ENCODE results near the gene VPS41. TPM values are rescaled to one million over a fixed set of nuclear protein-coding genes. Genes with fewer than 3 reads are reported as not detected.

VPS41 gene
- total RNA-seq, 2 donors from 2014 or later: 74.3 to 79.7 TPM

- ATAC-seq (no peak), DNase-seq (ENCODE audit: low spot score) (no peak)
- no peaks in the 10 kb centered on the region for H3K9me3 Mint-ChIP-seq
- H3K27me3 Mint-ChIP-seq: no peaks in the 10 kb centered on the region
- no peaks in the 10 kb centered on the region for H3K4me1 Mint-ChIP-seq (ENCODE audit: low read depth in 2 of 2)
- H3K27ac Mint-ChIP-seq: no peak overlapping the region
- H3K36me3 Mint-ChIP-seq: peaks cover 11% of the 10 kb centered on the region
- H3K4me3 Mint-ChIP-seq: no peak overlapping the region
Measured at GRCh38 chr7:38798552-38799267, 110.3 kb downstream of the VPS41 start.

GRCh38 chr7:38796626-38797501, 112.1 kb downstream of the VPS41 start:
- H3K27me3 Mint-ChIP-seq: no peaks in the 10 kb centered on the region
- no peak for DNase-seq (ENCODE audit: low spot score)
- no peak overlapping the region for H3K4me3 Mint-ChIP-seq
- H3K36me3 Mint-ChIP-seq: peaks cover 11% of the 10 kb centered on the region
- ATAC-seq: no peak
- H3K27ac Mint-ChIP-seq: no peak overlapping the region
- no peaks in the 10 kb centered on the region for H3K9me3 Mint-ChIP-seq
- no peaks in the 10 kb centered on the region for H3K4me1 Mint-ChIP-seq (ENCODE audit: low read depth in 2 of 2)

- no peak overlapping the region for H3K4me3 Mint-ChIP-seq
- H3K27ac Mint-ChIP-seq: no peak overlapping the region
- H3K9me3 Mint-ChIP-seq: no peaks in the 10 kb centered on the region
- H3K4me1 Mint-ChIP-seq (ENCODE audit: low read depth in 2 of 2): no peaks in the 10 kb centered on the region
- no peaks in the 10 kb centered on the region for H3K27me3 Mint-ChIP-seq
- DNase-seq (ENCODE audit: low spot score): no peak
- ATAC-seq: no peak
- H3K36me3 Mint-ChIP-seq: peaks cover 11% of the 10 kb centered on the region
Measured at GRCh38 chr7:38795593-38795992, 113.4 kb downstream of the VPS41 start.

GRCh38 chr7:38781991-38782390, 127.0 kb downstream of the VPS41 start:
- H3K27me3 Mint-ChIP-seq: no peaks in the 10 kb centered on the region
- H3K27ac Mint-ChIP-seq: no peak overlapping the region
- ATAC-seq: no peak
- H3K9me3 Mint-ChIP-seq: no peaks in the 10 kb centered on the region
- H3K36me3 Mint-ChIP-seq: peaks cover 9% of the 10 kb centered on the region
- H3K4me1 Mint-ChIP-seq (ENCODE audit: low read depth in 2 of 2): no peaks in the 10 kb centered on the region
- H3K4me3 Mint-ChIP-seq: no peak overlapping the region
- no peak for DNase-seq (ENCODE audit: low spot score)

GRCh38 chr7:38777609-38778008, 131.4 kb downstream of the VPS41 start:
- no peak for ATAC-seq
- H3K4me3 Mint-ChIP-seq: no peak overlapping the region
- peaks cover 24% of the 10 kb centered on the region for H3K36me3 Mint-ChIP-seq
- no peak for DNase-seq (ENCODE audit: low spot score)
- H3K9me3 Mint-ChIP-seq: no peaks in the 10 kb centered on the region
- no peak overlapping the region for H3K27ac Mint-ChIP-seq
- no peaks in the 10 kb centered on the region for H3K27me3 Mint-ChIP-seq
- no peaks in the 10 kb centered on the region for H3K4me1 Mint-ChIP-seq (ENCODE audit: low read depth in 2 of 2)

GRCh38 chr7:38775506-38776175, 133.3 kb downstream of the VPS41 start:
- Mint-ChIP-seq H3K4me3 (no peak overlapping the region), H3K9me3 (no peaks in the 10 kb centered on the region), H3K36me3 (peaks cover 24% of the 10 kb centered on the region), H3K4me1 (ENCODE audit: low read depth in 2 of 2) (no peaks in the 10 kb centered on the region), H3K27me3 (no peaks in the 10 kb centered on the region), H3K27ac (no peak overlapping the region)
- DNase-seq (ENCODE audit: low spot score): no peak
- no peak for ATAC-seq

GRCh38 chr7:38773430-38773829, 135.6 kb downstream of the VPS41 start:
- no peaks in the 10 kb centered on the region for H3K9me3 Mint-ChIP-seq
- H3K27me3 Mint-ChIP-seq: no peaks in the 10 kb centered on the region
- H3K4me1 Mint-ChIP-seq (ENCODE audit: low read depth in 2 of 2): no peaks in the 10 kb centered on the region
- H3K27ac Mint-ChIP-seq: no peak overlapping the region
- H3K36me3 Mint-ChIP-seq: peaks cover 29% of the 10 kb centered on the region
- H3K4me3 Mint-ChIP-seq: no peak overlapping the region
- ATAC-seq (no peak), DNase-seq (ENCODE audit: low spot score) (no peak)

- Mint-ChIP-seq H3K4me1 (ENCODE audit: low read depth in 2 of 2) (no peaks in the 10 kb centered on the region), H3K27ac (no peak overlapping the region), H3K27me3 (no peaks in the 10 kb centered on the region), H3K4me3 (no peak overlapping the region), H3K36me3 (peaks cover 18% of the 10 kb centered on the region), H3K9me3 (no peaks in the 10 kb centered on the region)
- DNase-seq (ENCODE audit: low spot score): no peak
- no peak for ATAC-seq
Measured at GRCh38 chr7:38760226-38760625, 148.8 kb downstream of the VPS41 start.

GRCh38 chr7:38759028-38759427, 150.0 kb downstream of the VPS41 start:
- Mint-ChIP-seq H3K4me3 (no peak overlapping the region), H3K27me3 (no peaks in the 10 kb centered on the region), H3K27ac (no peak overlapping the region), H3K4me1 (ENCODE audit: low read depth in 2 of 2) (no peaks in the 10 kb centered on the region), H3K9me3 (no peaks in the 10 kb centered on the region), H3K36me3 (peaks cover 13% of the 10 kb centered on the region)
- ATAC-seq (no peak), DNase-seq (ENCODE audit: low spot score) (no peak)

- Mint-ChIP-seq H3K27ac (no peak overlapping the region), H3K4me3 (no peak overlapping the region), H3K4me1 (ENCODE audit: low read depth in 2 of 2) (no peaks in the 10 kb centered on the region), H3K27me3 (no peaks in the 10 kb centered on the region), H3K36me3 (peaks cover 4% of the 10 kb centered on the region), H3K9me3 (no peaks in the 10 kb centered on the region)
- DNase-seq (ENCODE audit: low spot score): no peak
- ATAC-seq: no peak
Measured at GRCh38 chr7:38757931-38758330, 151.1 kb downstream of the VPS41 start.

- ATAC-seq (no peak), DNase-seq (ENCODE audit: low spot score) (no peak)
- Mint-ChIP-seq H3K27me3 (no peaks in the 10 kb centered on the region), H3K9me3 (no peaks in the 10 kb centered on the region), H3K4me1 (ENCODE audit: low read depth in 2 of 2) (no peaks in the 10 kb centered on the region), H3K27ac (no peak overlapping the region), H3K36me3 (peaks cover 9% of the 10 kb centered on the region), H3K4me3 (no peak overlapping the region)
Measured at GRCh38 chr7:38756521-38756920, 152.5 kb downstream of the VPS41 start.

- H3K27ac Mint-ChIP-seq: no peak overlapping the region
- peaks cover 9% of the 10 kb centered on the region for H3K36me3 Mint-ChIP-seq
- H3K9me3 Mint-ChIP-seq: no peaks in the 10 kb centered on the region
- H3K4me1 Mint-ChIP-seq (ENCODE audit: low read depth in 2 of 2): no peaks in the 10 kb centered on the region
- no peak for DNase-seq (ENCODE audit: low spot score)
- H3K27me3 Mint-ChIP-seq: no peaks in the 10 kb centered on the region
- ATAC-seq: no peak
- H3K4me3 Mint-ChIP-seq: no peak overlapping the region
Measured at GRCh38 chr7:38753347-38753746, 155.6 kb downstream of the VPS41 start.

- ATAC-seq: no peak
- Mint-ChIP-seq H3K4me1 (ENCODE audit: low read depth in 2 of 2) (no peaks in the 10 kb centered on the region), H3K36me3 (peaks cover 9% of the 10 kb centered on the region), H3K27ac (no peak overlapping the region), H3K4me3 (no peak overlapping the region), H3K9me3 (no peaks in the 10 kb centered on the region), H3K27me3 (no peaks in the 10 kb centered on the region)
- DNase-seq (ENCODE audit: low spot score): no peak
Measured at GRCh38 chr7:38751416-38751815, 157.6 kb downstream of the VPS41 start.

- Mint-ChIP-seq H3K27ac (no peak overlapping the region), H3K4me3 (no peak overlapping the region)
- ATAC-seq: no peak
Measured at GRCh38 chr7:38748056-38748610, 160.9 kb downstream of the VPS41 start.

More at GRCh38 chr7:38748056-38748610, 160.9 kb downstream of the VPS41 start:
- peaks cover 5% of the 10 kb centered on the region in 2 donors for H3K4me1 Mint-ChIP-seq (ENCODE audit: low read depth in 2 of 2)
- no peaks in the 10 kb centered on the region for H3K9me3 Mint-ChIP-seq
- no peaks in the 10 kb centered on the region for H3K27me3 Mint-ChIP-seq
- no peak for DNase-seq (ENCODE audit: low spot score)
- peaks cover 17% of the 10 kb centered on the region for H3K36me3 Mint-ChIP-seq

All from natural killer cell treated with Interleukin-12 subunit alpha and Interleukin-12 subunit beta and Interleukin-15 and Interleukin-18, amount 100 ng/mL, for 72 hours (primary cell).